GM18907 (cell line): Measurements from ENCODE around the gene ZNF189.
A peak's percentile ranks its signal among the peaks of the same experiment; 100 is the strongest.
"Not testable (repeated sequence)": the region's sequence is repeated elsewhere in the genome, so short reads cannot be mapped to it uniquely, and the experiment has no call there.

Experiments
- ATAC-seq: cut with Tn5 transposase; IDR thresholded peaks from one replicate; pipeline ENCODE4 v1.9.1; 2021; ENCODE audit warnings: mild to moderate bottlenecking, moderate library complexity; ENCODE audit not compliant: unreplicated experiment

ZNF189 gene

DNA sequence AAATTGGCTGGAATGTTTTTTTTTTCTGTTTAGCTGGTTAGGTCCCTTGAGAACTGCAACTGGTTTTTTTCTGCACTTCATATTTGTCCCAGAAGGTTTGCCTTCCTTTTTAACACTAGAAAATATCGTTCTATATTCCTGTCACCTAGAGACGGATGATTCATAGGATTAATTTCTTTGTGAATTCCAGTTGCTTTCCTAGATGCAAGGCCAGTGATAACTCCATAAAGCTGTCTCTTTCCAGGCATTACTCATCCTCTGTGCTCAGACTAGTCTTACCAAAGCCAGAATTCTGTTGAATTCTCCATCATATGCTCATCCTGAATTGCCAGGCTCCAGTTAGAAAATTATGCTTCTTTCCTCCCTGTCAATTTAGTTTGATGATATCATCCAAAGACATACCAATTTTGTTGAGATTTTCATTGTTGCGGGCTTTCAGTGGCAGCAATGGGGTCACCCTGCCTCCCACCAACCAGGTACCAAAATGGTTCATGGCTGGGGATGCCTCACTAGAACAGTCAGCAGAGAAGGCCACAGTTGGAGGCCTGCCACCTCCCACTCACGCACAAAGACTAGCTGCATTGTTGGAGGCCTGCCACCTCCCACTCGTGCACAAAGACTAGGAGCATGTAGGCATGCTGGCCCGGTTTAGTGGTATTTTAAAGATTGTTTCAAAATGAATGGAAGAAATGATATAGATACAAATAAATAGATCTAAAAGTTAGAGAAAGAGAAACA is 22.4 kb upstream of the ZNF189 start:
- no peak for ATAC-seq

GRCh38 chr9:101380295-101380694 is 18.4 kb upstream of the ZNF189 start:
- ATAC-seq = no peak

- ATAC-seq = no peak
Measured at GRCh38 chr9:101381118-101381517, 17.5 kb upstream of the ZNF189 start.

DNA sequence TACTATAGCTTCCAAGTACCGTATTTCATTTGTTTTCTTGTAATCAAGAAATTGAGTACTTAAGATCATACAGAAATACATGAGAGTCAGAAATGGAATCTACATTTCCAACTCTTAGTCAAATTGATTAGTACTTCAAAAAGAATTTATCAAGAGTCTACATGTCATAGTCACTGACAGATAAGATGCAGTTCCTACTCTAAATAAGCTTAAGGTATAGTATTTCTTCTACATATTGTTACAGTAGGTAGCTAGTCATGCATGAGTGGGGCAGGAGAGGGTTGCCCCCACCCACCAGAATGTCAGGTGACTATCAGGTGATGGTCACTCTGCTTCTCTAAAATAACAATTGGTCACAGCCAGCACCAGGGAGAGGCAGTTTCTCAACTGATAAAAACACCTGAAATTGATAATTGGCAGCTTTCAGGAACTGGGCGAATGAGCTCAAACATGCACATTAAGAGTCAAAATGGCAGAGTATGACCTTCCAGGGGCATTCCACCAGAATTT is 16.8 kb upstream of the ZNF189 start:
- ATAC-seq = no peak

DNA sequence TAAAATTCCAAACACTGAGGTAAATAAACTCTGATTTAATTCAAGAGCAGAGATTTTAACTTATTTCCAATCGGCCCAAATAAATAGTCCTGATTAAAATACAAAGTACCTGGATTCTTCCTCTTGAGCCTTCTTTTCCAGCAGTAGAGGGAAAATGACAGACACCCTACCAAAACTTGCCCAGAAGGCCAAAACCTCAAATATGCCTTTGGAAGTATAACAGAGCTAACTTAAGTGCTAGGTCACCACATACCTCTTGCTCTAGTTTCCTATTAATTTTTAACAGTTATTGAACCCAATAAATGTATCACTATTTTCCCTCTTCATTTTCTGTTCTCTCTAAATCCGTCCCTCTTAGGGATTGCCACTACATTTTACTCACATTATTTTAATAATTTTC is 15.3 kb upstream of the ZNF189 start:
- no peak for ATAC-seq

GRCh38 chr9:101384873-101385536 is 13.6 kb upstream of the ZNF189 start, which contains the start of gene BAAT:
BAAT (minus strand) TSS chr9:101385006; CDS start chr9:101371404, 13,602 bp downstream.
- ATAC-seq = not testable (repeated sequence)

- peak; percentile 83 for ATAC-seq
Measured at GRCh38 chr9:101387871-101388506, 10.7 kb upstream of the ZNF189 start.

GRCh38 chr9:101388507-101388993 is 10.1 kb upstream of the ZNF189 start:
- no peak for ATAC-seq

GRCh38 chr9:101393135-101393534 is 5.5 kb upstream of the ZNF189 start:
- ATAC-seq = no peak

- ATAC-seq = no peak
Measured at GRCh38 chr9:101394687-101395086, 4.0 kb upstream of the ZNF189 start.

DNA sequence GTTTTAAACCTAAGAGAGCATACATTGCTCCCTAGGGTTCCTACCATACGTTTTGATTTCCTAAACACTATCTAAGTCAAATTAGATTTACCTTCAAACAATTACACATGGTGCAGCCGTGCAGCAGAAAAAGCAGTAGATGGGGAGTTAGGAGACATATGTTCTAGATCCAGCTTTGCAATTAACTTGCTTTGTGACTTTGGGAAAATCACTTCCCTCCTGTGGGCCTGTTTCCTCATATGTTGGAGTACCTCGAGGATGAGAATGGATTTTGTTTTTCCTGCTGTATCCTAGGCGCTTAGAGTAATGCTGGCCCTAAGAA is 944 bp upstream of the ZNF189 start:
- no peak for ATAC-seq

DNA sequence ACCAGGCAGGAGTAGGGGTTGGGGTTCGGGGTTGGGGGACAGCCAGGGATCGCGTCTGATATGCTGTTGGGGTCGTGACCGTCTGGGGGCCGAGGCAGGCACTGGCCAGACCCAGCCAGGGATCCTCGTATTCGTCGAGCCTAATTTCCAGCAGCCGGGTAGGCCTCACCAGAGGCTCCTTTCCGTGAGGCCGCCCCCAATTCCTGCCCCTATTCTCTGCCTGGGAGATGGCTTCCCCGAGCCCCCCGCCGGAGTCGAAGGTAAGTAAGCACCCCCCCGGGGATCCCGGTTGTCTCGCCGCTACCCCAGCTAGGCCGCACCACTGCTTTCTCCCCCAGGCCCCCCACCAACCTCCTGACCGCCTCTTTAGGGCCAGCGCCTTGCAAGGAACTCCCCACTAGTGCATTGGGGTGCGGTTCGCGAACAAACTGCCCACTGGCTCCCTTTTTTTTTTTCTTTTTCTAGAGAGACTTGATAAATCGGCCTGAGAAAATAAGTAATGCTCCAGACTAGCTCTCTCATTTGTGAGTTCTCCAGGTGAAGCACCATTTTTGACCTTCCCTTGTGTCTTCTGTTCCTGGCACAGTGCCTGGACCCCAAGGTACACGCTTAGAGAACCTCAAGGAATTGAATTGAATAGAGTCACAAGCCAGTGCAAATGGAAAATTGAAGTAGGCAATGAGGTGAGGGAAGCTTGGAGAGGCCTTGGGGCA is 435 bp downstream of the ZNF189 start:
- peak; percentile 14 for ATAC-seq

DNA sequence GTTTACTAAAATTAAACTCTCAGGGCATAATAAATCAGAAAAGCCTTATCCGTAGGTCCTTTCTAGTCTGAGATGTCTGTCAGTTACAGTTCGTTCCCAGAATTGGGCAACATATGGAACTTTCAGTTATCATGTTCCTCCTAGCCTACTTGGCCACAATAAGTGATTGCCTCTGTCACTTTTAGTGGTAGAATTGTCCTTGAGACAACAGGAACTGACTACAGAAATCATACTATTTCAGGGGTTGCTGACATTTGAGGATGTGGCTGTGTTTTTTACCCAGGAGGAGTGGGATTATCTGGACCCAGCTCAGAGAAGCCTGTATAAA is 956 bp downstream of the ZNF189 start:
- ATAC-seq = no peak

- ATAC-seq = no peak
Measured at GRCh38 chr9:101400120-101400519, 1.5 kb downstream of the ZNF189 start.

- ATAC-seq = no peak
Measured at GRCh38 chr9:101403516-101404285, 5.0 kb downstream of the ZNF189 start.

- ATAC-seq = no peak
Measured at GRCh38 chr9:101408374-101409078, 9.9 kb downstream of the ZNF189 start.

DNA sequence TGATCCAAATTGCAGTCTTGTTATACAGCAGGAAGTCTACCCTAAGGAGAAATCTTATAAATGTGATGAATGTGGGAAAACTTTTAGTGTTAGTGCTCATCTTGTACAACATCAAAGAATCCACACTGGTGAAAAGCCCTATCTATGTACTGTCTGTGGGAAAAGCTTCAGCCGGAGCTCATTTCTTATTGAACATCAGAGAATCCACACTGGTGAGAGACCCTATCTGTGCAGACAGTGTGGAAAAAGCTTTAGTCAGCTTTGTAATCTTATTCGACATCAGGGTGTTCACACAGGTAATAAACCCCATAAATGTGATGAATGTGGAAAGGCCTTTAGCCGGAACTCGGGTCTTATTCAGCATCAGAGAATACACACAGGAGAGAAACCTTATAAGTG is 10.4 kb downstream of the ZNF189 start:
- no peak for ATAC-seq

GRCh38 chr9:101414839-101415238 is 16.2 kb downstream of the ZNF189 start:
- no peak for ATAC-seq

GRCh38 chr9:101415578-101415977 is 16.9 kb downstream of the ZNF189 start:
- no peak for ATAC-seq

DNA sequence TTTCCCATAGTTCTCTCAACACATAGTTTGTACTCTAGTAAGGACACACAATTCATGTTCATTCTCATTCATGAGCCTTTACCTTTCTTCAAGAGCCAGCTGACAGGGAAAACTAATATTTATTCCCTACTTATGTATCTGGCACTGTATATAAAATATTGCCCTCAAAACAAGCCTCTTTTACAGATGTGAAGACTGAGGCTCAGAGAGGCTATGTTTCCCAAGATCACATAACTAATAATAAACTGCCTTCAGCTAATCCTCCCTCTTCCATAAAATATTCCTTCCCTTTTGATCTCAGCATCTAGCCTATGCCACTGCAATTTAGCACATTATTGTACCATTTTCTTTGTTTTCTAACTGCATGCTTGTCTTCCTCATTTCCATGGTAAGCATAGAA is 18.7 kb downstream of the ZNF189 start:
- ATAC-seq = no peak
